ENCODE data around the gene MRPL21. TPM values are rescaled to one million over a fixed set of nuclear protein-coding genes. Genes with fewer than 3 reads are reported as not detected.

The MRPL21 gene
- total RNA-seq, 1 experiment from 2014 or later: 82.3 TPM

- no peak for TF ChIP-seq NFYB (CRISPR knock-in tag; conservative IDR thresholded peaks at IDR 0.05; ENCODE audit: low read depth)
- no peak for TF ChIP-seq ZNF416 (CRISPR knock-in tag; IDR thresholded peaks at IDR 0.05)
- no peak for TF ChIP-seq OVOL2 (CRISPR knock-in tag; IDR thresholded peaks at IDR 0.05; ENCODE audit: borderline replicate concordance)
Measured at GRCh38 chr11:68930991-68931855, 27.6 kb upstream of the MRPL21 start (continued).

DNA sequence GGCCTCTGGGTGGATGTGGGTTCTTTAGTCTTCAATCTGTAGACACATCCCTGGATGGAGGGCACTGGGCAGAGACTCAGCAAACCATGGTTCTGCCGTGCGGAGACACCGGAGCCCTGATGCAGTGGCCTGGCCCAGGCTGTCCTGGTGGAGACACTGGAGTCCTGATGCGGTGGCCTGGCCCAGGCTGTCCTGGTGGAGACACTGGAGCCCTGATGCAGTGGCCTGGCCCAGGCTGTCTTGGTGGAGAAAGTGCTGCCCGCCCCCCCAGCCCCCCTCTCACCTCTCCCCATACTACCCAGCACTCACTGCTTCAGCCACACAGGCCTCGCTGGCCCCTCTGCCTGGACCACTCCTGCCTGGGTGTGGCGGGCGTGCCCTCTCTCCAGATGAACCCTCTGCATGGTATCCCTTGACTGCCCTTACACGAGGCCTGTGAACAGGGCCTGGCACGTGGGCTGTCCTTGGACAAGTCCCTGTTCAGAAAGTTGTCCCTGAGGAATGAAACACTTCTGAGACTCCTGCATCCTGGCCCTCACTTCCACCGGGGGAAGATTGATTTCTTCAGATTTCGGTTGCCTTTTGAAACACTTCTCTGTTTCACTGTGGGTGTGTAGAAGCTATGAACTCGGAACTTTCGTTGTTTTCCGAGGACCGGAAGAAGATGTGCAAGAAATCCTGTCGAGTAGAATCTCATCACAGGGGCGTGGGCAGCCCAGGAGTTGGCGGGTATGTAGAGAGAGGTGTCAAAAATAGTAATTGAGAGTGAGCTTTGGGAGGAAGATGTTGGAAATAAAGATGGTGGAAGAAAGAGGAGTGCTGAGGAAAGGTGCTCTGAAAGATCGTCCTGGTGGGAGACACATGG, 26.3 kb upstream of the MRPL21 start:
- Mint-ChIP-seq H3K4me1 (no peaks in the 10 kb centered on the region), H3K4me3 (no peak overlapping the region), H3K27ac (no peak overlapping the region), H3K9me3 (peaks cover 10% of the 10 kb centered on the region), H3K36me3 (peaks cover 43% of the 10 kb centered on the region), H3K27me3 (ENCODE audit: low read depth) (no peaks in the 10 kb centered on the region)
- no peak for TF ChIP-seq SMAD3 (CRISPR knock-in tag; IDR thresholded peaks at IDR 0.05; ENCODE audit: borderline replicate concordance)
- no peak for TF ChIP-seq CREM (CRISPR knock-in tag; IDR thresholded peaks at IDR 0.05)
- TF ChIP-seq MAX (CRISPR knock-in tag; IDR thresholded peaks at IDR 0.05): no peak
- no peak for TF ChIP-seq ZNF232 (CRISPR knock-in tag; IDR thresholded peaks at IDR 0.05)
- POLR2A ChIA-PET: no interaction called here
- DNase-seq (ENCODE audit: low spot score): no peak
- ATAC-seq: no peak
- CTCF ChIA-PET: no interaction called here

DNA sequence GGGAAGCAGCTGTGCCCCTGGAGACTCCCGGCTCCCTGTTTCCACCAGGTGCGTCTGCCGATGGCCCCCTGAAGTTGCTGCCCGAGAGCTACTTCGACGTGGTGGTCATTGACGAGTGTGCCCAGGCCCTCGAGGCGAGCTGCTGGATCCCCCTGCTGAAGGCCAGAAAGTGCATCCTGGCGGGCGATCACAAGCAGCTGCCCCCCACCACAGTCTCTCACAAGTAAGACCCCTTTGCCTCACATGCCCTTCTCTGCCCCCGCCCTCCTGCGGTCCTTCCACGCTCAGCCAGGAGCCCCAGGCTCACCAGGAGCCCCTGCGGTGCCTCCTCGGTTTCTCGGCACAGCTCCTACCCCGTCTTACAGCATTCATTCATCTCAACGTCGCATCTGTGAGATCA, 25.5 kb upstream of the MRPL21 start:
- ATAC-seq: no peak
- peaks cover 18% of the 10 kb centered on the region for H3K9me3 Mint-ChIP-seq
- DNase-seq (ENCODE audit: low spot score): no peak
- peaks cover 52% of the 10 kb centered on the region for H3K36me3 Mint-ChIP-seq
- ChIA-PET CTCF (interaction anchor here (0.8 kb wide), 1 partner anchor 22 kb away, joined by 3 read pairs; no protein-coding TSS in a partner anchor), POLR2A (no interaction called here)
- no peaks in the 10 kb centered on the region for H3K27me3 Mint-ChIP-seq (ENCODE audit: low read depth)
- no peaks in the 10 kb centered on the region for H3K4me1 Mint-ChIP-seq
- no peak overlapping the region for H3K27ac Mint-ChIP-seq
- no peak overlapping the region for H3K4me3 Mint-ChIP-seq
- TF ChIP-seq, protein P1, sequence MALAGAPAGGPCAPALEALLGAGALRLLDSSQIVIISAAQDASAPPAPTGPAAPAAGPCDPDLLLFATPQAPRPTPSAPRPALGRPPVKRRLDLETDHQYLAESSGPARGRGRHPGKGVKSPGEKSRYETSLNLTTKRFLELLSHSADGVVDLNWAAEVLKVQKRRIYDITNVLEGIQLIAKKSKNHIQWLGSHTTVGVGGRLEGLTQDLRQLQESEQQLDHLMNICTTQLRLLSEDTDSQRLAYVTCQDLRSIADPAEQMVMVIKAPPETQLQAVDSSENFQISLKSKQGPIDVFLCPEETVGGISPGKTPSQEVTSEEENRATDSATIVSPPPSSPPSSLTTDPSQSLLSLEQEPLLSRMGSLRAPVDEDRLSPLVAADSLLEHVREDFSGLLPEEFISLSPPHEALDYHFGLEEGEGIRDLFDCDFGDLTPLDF (CRISPR knock-in tag; IDR thresholded peaks at IDR 0.05): no peak
- no peak for TF ChIP-seq NFATC4 (CRISPR knock-in tag; IDR thresholded peaks at IDR 0.05)
- TF ChIP-seq IRF2 (CRISPR knock-in tag; IDR thresholded peaks at IDR 0.05; ENCODE audit: borderline replicate concordance, low read depth): no peak
- no peak for TF ChIP-seq TP53 (CRISPR knock-in tag; IDR thresholded peaks at IDR 0.05)
- TF ChIP-seq AR (CRISPR knock-in tag; IDR thresholded peaks at IDR 0.05): no peak
- TF ChIP-seq NR1H2 (CRISPR knock-in tag; IDR thresholded peaks at IDR 0.05): no peak
- TF ChIP-seq GRHL2 (CRISPR knock-in tag; IDR thresholded peaks at IDR 0.05; ENCODE audit: insufficient replicate concordance, severe bottlenecking): no peak
- TF ChIP-seq SMAD3 (CRISPR knock-in tag; IDR thresholded peaks at IDR 0.05; ENCODE audit: borderline replicate concordance): no peak
- TF ChIP-seq, protein P2, sequence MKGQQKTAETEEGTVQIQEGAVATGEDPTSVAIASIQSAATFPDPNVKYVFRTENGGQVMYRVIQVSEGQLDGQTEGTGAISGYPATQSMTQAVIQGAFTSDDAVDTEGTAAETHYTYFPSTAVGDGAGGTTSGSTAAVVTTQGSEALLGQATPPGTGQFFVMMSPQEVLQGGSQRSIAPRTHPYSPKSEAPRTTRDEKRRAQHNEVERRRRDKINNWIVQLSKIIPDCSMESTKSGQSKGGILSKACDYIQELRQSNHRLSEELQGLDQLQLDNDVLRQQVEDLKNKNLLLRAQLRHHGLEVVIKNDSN (CRISPR knock-in tag; IDR thresholded peaks at IDR 0.05): no peak
- TF ChIP-seq, protein P3, sequence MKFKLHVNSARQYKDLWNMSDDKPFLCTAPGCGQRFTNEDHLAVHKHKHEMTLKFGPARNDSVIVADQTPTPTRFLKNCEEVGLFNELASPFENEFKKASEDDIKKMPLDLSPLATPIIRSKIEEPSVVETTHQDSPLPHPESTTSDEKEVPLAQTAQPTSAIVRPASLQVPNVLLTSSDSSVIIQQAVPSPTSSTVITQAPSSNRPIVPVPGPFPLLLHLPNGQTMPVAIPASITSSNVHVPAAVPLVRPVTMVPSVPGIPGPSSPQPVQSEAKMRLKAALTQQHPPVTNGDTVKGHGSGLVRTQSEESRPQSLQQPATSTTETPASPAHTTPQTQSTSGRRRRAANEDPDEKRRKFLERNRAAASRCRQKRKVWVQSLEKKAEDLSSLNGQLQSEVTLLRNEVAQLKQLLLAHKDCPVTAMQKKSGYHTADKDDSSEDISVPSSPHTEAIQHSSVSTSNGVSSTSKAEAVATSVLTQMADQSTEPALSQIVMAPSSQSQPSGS (CRISPR knock-in tag; IDR thresholded peaks at IDR 0.05; ENCODE audit: borderline replicate concordance, low read depth): no peak
- no peak for TF ChIP-seq PRRX2 (CRISPR knock-in tag; IDR thresholded peaks at IDR 0.05)
- no peak for TF ChIP-seq ZNF232 (CRISPR knock-in tag; IDR thresholded peaks at IDR 0.05)
- TF ChIP-seq, protein P4, sequence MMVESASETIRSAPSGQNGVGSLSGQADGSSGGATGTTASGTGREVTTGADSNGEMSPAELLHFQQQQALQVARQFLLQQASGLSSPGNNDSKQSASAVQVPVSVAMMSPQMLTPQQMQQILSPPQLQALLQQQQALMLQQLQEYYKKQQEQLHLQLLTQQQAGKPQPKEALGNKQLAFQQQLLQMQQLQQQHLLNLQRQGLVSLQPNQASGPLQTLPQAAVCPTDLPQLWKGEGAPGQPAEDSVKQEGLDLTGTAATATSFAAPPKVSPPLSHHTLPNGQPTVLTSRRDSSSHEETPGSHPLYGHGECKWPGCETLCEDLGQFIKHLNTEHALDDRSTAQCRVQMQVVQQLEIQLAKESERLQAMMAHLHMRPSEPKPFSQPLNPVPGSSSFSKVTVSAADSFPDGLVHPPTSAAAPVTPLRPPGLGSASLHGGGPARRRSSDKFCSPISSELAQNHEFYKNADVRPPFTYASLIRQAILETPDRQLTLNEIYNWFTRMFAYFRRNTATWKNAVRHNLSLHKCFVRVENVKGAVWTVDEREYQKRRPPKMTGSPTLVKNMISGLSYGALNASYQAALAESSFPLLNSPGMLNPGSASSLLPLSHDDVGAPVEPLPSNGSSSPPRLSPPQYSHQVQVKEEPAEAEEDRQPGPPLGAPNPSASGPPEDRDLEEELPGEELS (CRISPR knock-in tag; IDR thresholded peaks at IDR 0.05): no peak
- no peak for TF ChIP-seq NFYB (CRISPR knock-in tag; conservative IDR thresholded peaks at IDR 0.05; ENCODE audit: low read depth)
- no peak for TF ChIP-seq MYBL2 (CRISPR knock-in tag; IDR thresholded peaks at IDR 0.05)
